Measurements from ENCODE around the gene VPS37C.
"Not testable (repeated sequence)": the region's sequence is repeated elsewhere in the genome, so short reads cannot be mapped to it uniquely, and the experiment has no call there.

VPS37C gene

GRCh38 chr11:61174273-61174672, 13.0 kb upstream of the VPS37C start:
- no peak for DNase-seq

- no peak for DNase-seq
These were observed 12.2 kb upstream of the VPS37C start for GRCh38 chr11:61173456-61173855.

DNA sequence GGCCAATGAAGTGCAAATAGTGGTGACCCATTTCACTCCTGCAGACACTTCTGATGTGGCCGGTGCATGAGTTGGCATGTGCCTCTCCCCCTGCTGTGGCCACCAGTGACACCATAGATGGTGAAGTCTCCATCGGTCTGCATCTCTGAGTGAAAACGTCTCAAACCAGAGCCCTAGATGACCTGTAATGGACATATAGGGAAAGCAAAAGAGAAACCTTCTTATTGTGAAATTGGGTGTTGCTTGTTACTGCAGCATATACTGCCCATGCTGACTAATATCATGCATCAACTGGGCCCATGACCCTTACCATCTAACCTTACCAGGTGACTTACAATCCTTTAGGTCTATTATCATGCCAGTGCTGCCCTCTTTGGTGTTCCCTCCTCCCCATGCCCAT, 11.7 kb upstream of the VPS37C start:
- no peak for DNase-seq

GRCh38 chr11:61172356-61172755, 11.1 kb upstream of the VPS37C start:
- no peak for DNase-seq

- no peak for DNase-seq
These were observed 10.7 kb upstream of the VPS37C start for GRCh38 chr11:61171907-61172306.

GRCh38 chr11:61170566-61170965, 9.3 kb upstream of the VPS37C start:
- no peak for DNase-seq

- DNase-seq: no peak
These were observed 7.6 kb upstream of the VPS37C start for GRCh38 chr11:61168800-61169199.

GRCh38 chr11:61168042-61168688, 6.9 kb upstream of the VPS37C start:
- DNase-seq: no peak

DNA sequence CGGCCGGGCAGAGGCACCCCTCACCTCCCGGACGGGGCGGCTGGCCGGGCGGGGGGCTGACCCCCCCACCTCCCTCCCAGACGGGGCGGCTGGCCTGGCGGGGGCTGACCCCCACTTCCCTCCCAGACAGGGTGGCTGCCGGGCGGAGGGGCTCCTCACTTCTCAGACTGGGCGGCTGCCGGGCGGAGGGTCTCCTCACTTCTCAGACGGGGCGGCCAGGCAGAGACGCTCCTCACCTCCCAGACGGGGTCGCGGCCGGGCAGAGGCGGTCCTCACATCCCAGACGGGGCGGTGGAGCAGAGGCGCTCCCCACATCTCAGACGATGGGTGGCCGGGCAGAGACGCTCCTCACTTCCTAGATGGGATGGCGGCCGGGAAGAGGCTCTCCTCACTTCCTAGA, 5.1 kb upstream of the VPS37C start:
- not testable (repeated sequence) for DNase-seq

GRCh38 chr11:61165785-61166184, 4.6 kb upstream of the VPS37C start:
- not testable (repeated sequence) for DNase-seq

GRCh38 chr11:61164606-61165424, 3.6 kb upstream of the VPS37C start:
- no peak for DNase-seq

- no peak for DNase-seq
These were observed 2.7 kb upstream of the VPS37C start for GRCh38 chr11:61163714-61164605.

DNA sequence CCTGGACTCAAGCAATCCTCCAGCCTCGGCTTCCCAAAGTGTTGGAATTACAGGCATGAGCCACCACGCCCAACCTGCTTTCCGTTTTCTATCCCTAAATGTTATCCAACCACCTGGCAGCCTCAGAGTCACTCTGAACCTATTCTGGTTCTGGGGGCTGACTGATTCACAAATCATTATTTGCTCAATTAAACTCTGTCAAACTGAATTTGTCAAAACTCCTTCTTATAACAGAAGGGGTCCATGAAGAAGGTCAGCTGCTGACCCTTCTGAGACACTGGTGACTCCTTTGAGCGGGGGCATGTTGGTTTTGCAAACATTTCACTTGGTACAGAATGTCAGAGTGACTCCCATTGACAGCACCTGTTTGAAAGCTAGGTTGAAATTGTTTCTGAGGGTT, 1.8 kb upstream of the VPS37C start:
- no peak for DNase-seq

DNA sequence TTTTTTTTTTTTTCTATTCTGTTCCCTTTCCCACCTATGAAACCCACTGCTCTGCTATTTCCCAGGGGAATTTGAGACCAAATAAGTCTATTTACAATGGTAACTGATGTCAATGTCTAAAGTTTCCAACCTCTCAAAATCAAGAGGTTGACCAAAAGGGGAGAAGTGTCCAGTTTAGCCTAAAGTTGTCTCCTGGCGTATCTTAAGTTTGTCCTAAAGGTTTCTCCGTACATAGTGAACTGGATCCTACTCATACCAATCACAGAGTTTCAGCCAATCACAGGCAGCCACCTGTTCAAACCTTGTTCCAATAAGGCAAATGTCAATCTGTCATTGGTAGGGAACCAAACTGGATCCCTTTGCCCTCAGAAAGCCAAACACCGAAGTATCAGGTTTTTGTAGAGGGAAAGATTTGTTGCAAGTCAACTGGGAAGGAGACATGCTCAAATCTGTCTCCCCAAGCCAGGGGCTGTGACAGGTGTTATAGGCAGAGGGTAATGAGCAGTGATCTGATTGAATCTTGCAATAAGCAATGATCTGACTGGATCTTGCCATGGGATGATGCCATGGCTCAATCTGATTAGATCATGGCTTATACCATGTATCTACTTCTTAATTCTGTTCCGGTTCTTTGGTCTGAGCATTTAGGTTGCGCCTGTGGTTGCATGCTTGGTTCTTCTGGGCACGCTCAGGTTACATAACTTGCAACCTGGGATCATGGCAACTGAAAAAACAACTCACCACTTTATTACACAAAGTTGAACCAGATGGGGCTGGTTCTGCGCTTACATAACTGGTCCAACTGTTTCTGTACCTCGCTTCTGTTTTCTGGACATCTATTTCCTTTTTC, 1.1 kb upstream of the VPS37C start:
- peak; percentile 21 to 40 for DNase-seq

DNA sequence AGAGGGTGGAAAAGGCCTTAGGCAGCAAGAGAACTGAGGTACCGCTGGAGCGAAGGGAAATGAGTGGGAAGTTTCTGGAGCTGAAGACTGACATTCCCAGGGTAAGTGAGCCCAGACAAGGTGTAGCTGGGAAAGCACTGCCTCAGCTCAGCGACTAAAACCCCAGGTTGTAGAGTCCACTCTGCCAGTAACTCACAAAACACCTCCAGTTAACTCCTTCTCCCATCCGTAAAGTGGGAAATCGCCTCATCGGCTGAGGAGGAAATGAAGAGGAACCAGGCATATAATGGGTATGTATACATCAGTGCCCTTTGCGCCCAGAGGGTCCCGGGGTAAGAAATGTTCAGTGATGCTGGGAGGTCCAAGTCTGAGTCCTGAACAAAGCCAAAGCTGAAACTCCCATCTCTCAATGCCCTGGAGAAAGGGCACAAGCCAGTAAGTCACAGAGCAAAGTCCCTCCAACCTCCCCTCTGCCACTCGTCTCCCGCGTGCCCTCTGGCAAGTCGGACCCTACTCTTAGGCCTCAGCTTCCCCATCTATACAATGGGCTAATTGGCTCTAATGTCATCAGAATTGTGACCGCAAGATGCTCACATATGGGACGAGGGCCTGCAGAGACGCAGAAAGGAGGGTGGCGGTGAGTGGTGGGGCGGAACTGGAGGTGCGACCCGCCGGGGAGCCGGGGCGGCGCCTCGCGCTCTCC, 588 bp downstream of the VPS37C start:
- no peak for DNase-seq

DNA sequence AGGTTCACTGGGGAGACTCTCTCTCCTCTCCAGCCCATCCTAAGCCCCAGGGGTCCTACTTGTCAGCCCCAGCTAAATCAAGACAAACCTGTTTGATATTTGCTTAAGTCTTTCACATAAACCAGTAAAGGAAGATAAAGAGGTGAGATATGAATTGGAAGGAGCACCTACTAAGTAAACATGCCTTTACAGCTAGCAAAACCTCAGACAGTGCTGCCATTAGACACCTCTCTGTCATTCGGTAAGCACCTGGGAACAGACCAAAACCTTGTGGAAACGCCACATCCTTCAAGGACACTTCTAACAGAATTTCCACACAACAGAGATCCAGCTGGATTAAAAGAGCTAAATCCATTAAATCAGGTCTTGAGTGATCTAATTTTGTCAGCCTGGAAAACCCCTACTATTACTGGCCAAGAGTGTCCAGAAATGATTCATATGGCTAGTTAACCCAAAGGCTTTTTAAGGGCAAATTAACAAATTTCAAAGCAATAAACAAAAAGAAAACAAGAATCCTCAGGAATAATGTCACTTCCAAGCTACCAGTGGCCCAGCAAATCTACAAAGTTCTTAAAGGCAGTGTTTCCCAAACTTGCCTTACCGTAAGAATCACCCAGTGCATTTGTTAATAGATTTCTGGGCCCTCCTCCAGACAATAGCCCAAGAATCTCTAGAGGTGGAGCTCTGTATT, 2.4 kb downstream of the VPS37C start:
- no peak for DNase-seq

- DNase-seq: no peak
These were observed 3.5 kb downstream of the VPS37C start for GRCh38 chr11:61157743-61158142.

- DNase-seq: no peak
These were observed 5.5 kb downstream of the VPS37C start for GRCh38 chr11:61155741-61156140.

DNA sequence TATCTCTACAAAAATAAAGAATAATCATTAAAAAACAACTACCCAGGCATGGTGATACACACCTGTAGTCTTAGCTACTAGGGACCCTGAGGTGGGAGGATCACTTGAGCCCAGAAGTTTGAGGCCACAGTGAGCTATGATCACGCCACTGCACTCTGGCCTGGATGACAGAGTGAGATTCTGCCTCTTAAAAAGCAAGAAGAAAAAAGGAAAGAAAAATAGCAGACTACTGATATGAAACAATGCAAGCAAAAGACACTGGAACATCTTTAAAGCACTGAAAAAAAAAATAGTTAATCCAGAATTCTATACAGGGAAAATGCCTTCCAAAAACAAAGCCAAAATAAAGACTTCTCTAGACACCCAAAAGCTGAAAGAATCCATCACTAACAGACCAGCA, 5.9 kb downstream of the VPS37C start:
- no peak for DNase-seq

- no peak for DNase-seq
These were observed 6.7 kb downstream of the VPS37C start for GRCh38 chr11:61154528-61154927.

GRCh38 chr11:61153593-61154095, 7.6 kb downstream of the VPS37C start:
- no peak for DNase-seq

Measured in activated CD4-positive, alpha-beta T cell treated with anti-CD3 and anti-CD28 coated beads, Interleukin-2, amount 50 U/mL, for 48 hours (primary cell).